H1 (cell line): Measurements from ENCODE around the gene APMAP. TPM values are rescaled to one million over a fixed set of nuclear protein-coding genes. Genes with fewer than 3 reads are reported as not detected.

Source experiments
- CHD1 ChIP-seq: IDR thresholded peaks from 2 replicates; pipeline ENCODE4 v1.6.1; 2012; ENCODE audit warnings: low read depth, low read length, improper control_type of control experiment
- EP300 ChIP-seq, 2 experiments: IDR thresholded peaks; 1 replicate in 1 of 2; 2 replicates in 1 of 2; pipeline ENCODE4 v1.6.1; 2011 to 2012; ENCODE audit warnings: low read depth in 2 of 2, low read length in 2 of 2, mild to moderate bottlenecking in 2 of 2, borderline replicate concordance in 1 of 2, inconsistent platforms in 1 of 2, moderate library complexity in 1 of 2
- HDAC2 ChIP-seq, 2 experiments: fragments of 300-600 bp in 1 of 2; sonication (generic) in 1 of 2; IDR thresholded peaks; 2 replicates each; pipeline ENCODE4 v1.6.1; 2011 to 2012; ENCODE audit warnings: low read depth in 2 of 2, low read length in 2 of 2, mild to moderate bottlenecking in 2 of 2, moderate library complexity in 2 of 2, borderline replicate concordance in 1 of 2, inconsistent platforms in 1 of 2
- RFX5 ChIP-seq: IDR thresholded peaks from 2 replicates; pipeline ENCODE4 v1.6.1; 2011; ENCODE audit warnings: low read depth, low read length, improper control_type of control experiment, borderline replicate concordance
- SP1 ChIP-seq: IDR thresholded peaks from 2 replicates; pipeline ENCODE4 v1.6.1; 2011; ENCODE audit warnings: low read depth, low read length
- SUZ12 ChIP-seq: fragments of 200-600 bp; sonication (generic); IDR thresholded peaks from 2 replicates; pipeline ENCODE4 v1.6.1; 2012; ENCODE audit warnings: mild to moderate bottlenecking, inconsistent platforms, low read length, moderate library complexity, mixed read lengths
- ZNF274 ChIP-seq: IDR thresholded peaks from 2 replicates; pipeline ENCODE4 v1.7.0; 2012; ENCODE audit warnings: low read length, borderline replicate concordance; ENCODE audit errors: extremely low read depth
- polyA plus RNA-seq, 7 experiments: library from polyadenylated mRNA; depleted of rRNA in 3 of 7; stranded (reverse) in 5 of 7; unstranded in 2 of 7; fragments of >200 nt in 5 of 7; fragments of 200-250 nt in 2 of 7; gene quantifications; 1 replicate in 5 of 7; 2 replicates in 1 of 7; 4 replicates in 1 of 7; pipeline versions ENCODE4 v1.2.1 to v1.2.3, GENCODE V29; 2011 to 2013; ENCODE audit warnings: missing spikeins in 2 of 7, mixed read lengths in 2 of 7
- total RNA-seq: library from RNA; stranded (reverse); fragmentation: NEBNext Ultra II Directional; extraction: Animal tissue kit (Norgen Biotek cat#: 25700); gene quantifications from 2 replicates; pipeline ENCODE4 v1.2.1, GENCODE V29; 2021

The APMAP gene
- total and polyA plus RNA-seq, 2 of the 8 experiments (the other 6 are each of a cell fraction or from before 2014, with no cell fraction given), result 31.3 to 66.0 TPM

DNA sequence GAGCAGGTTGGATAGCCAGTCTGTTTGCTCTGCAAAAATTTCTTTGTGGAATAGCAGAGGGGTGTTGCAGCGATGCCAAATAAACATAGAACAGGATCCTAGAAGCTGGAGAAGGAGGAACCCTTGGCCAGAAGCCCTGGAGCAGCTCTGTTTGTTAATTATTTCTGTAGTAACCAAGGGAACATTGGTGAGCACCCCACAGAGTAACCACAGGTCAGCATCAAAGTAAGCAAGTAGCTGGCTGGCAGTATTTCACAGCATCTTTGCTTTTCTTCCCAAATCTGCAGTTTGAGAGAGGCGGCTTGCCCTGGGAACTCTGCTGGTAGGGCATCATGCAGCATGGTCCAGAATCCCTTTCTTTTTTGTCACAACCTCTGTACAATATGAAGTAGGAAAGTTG is 12.7 kb upstream of the APMAP start (continued):
- no peak for TF ChIP-seq ZNF274
- TF ChIP-seq RFX5, result no peak
- TF ChIP-seq HDAC2 (IDR thresholded peaks at IDR 0.05; ENCODE audit: borderline replicate concordance in 1 of 2, low read depth in 2 of 2, low read length in 2 of 2), result no peak
- TF ChIP-seq EP300 (IDR thresholded peaks at IDR 0.05; ENCODE audit: borderline replicate concordance in 1 of 2, low read depth in 2 of 2, low read length in 2 of 2), result no peak
- no peak for TF ChIP-seq SP1
- no peak for TF ChIP-seq CHD1
- TF ChIP-seq SUZ12, result no peak
